GM21447 (cell line): ENCODE measurements around the gene METTL1.

Experiments
- ATAC-seq: cut with Tn5 transposase; IDR thresholded peaks from one replicate; pipeline ENCODE4 v1.9.1; 2021; ENCODE audit not compliant: unreplicated experiment

METTL1 gene

DNA sequence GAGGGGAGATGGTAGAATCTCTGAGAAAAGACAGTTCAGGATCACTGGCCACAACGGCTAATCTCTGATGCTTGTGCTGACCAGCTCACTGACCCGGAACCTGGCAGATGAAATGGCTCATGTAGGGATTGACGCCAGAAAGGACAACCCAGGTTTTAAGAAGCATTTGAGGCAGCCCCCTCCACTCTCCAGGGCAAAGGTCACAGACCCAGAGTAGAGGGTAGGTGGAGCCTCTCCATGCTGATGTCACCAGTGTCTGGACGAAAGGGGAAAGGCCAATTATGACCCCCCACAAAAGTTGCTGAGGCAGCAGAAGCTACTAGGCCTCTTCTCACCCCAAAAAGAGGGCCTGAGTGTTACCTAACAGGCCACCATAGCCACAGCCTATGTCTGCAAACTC, 1.2 kb downstream of the METTL1 start:
- no peak for ATAC-seq

DNA sequence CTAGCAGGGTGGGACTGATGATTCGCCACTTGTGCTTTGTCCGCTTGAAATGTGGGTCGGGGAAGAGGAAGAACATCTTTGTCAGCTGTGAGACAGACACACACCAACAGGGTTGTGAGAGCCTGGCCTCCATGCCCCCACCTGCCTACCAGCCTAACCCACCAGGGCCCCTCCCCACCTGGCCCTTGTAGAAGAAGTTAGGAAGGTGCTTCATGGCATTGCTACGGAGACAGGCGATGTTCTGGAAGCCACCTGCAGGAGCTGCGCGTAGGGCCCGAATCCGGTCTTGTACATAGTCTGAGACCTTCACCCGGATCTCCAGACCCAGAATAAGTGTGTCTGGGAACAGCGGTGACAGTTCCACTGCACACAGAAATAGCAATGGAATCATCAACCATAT, 2.3 kb downstream of the METTL1 start:
- no peak for ATAC-seq

DNA sequence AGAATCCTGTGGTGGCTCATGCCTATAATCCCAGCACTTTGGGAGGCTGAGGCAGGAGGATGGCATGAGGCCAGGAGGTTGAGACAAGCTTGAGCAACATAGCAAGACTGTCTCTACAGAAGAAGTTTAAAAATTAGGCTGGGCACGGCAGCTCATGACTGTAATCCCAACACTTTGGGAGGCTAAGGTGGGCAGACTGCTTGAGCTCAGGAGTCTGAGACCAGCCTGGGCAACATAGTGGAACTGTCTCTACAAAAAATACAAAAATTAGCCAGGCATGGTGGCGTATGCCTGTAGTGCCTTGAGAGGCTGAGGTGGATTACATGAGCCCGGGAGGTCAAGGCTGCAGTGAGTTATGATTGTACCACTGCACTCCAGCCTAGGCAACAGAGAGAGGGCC, 4.0 kb downstream of the METTL1 start:
- no peak for ATAC-seq

DNA sequence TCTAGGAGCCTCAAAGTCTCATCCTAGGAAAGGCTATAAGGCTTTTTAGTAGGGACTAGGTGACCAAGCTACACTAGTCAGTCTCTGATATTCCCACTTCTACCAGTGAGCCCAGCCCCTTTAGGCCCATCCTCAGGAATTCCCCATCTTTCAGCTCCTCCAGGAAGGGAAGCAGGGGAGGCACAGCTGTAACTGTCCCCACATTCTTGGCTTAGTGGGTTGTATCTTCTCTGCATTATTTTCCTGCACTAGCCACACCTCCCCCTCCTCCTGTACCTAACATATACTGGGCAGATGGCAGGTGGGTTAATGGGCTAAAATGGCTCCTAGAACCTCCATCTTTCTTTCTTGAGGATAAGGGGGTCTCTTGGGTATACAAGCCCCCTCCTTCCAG, 4.6 kb downstream of the METTL1 start:
- ATAC-seq, result no peak

DNA sequence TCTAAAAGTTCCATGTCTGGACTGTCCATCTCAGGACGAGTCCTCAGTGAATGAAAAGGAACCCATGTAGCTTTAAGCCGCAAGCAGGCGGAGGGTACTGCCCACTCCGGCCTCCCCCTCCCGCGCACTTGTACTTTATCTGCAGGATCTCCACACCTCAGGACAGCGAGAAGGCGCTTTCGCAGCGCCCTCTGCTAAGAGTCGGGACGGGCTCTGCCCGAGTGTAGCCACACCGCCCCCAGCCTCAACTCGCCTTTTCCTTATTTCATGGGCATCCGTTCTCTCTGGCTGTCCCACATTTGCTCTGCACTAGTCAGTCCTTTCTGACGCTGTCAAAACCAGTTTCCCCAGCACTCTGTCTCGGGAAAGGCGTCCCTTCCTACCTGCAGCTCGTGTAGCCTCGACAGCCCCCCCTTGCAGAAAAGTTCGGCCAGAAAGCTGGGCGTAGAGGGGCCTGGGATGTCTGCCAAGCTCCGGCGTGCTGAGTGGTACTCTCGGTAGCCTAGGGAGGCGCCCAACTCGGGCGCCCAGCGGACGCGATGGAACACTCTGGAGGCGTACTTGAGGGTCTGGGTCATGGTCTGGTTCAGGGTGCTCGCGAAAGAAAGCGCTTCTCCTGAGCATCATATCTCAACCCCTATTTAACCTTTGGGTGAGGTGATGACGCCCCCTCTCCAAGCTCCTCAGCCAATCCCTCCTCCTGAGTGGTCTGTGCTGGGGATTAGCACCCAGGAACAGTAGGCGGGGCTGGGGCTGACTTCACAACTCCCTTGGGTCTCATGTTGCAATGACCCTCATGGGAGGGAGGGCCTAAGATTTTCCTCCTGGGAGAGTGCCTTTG, 5.2 kb downstream of the METTL1 start, which contains the start of gene CYP27B1:
Gene CYP27B1 (minus strand): TSS at position 615 of the 841 bp plus-strand sequence. CDS start 37 bp downstream, at position 578.
- ATAC-seq, result no peak

DNA sequence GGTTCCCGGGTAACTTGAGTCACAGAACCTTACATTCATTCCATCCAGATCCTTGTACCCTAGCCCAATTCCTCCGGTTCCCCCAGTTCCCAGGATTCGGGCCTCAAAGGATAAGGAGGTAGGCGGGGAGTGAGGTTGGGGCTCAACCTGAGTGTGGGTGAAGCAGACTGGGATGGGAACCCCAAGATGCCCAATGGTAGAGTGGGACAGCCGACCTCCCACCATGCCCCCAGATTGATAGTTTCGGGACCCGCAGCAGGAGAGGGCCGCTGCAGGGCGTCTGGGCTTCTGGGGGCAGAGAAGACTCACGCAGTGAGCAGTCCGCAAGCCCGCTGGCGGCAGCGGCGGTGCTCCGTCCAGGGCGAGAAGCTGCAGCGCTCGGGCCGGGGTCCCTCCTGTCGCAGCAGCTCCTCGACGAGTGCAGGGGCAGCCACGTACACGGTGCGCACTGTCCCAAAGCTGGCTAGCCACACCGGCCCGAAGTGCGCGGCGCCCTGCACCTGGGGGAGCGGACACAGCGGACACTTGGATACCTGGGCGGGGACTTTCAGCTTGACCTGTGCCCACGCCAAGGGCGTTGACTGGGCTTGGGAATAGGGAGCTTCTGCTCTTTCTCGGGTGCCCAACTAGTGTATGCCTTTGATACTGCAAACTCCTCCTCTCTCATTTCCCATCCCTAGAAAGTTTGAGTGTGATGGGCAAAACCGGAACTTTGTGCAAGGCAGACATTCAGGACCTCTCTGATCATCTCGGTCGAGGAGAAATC, 6.0 kb downstream of the METTL1 start:
- no peak for ATAC-seq

DNA sequence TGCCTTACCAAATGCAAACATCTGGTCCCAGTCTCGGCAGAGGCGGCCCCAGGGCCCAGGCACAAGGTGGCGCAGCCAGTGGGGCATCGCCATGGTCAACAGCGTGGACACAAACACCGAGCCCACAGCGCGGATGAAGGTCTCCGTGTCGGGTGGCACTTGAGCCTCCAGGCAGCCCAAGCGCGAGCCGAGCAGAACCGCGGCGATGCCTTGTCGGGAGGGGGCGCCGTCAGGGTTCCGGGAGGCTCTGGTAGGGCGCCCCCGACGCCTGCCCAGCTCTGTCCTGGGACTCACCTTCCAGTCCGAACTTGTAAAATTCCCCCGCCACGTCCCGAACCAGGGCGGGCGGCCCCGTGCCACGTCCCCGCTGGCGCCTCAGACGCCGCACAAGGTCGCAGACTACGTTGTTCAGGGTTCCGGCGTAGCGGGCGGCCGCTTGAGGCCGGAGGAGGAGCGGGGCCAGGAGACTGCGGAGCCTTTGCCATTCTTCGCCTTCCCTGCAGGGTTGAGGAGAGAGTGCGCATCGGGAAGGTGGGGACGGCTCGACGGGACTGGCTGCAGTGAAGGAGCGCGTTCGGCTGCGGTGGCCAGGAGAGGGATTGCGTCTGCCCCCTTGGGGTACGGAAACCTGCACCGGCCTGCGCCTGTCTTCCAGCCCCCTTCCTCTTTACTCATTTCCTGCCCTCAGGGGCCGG, 6.8 kb downstream of the METTL1 start:
- ATAC-seq, result no peak

DNA sequence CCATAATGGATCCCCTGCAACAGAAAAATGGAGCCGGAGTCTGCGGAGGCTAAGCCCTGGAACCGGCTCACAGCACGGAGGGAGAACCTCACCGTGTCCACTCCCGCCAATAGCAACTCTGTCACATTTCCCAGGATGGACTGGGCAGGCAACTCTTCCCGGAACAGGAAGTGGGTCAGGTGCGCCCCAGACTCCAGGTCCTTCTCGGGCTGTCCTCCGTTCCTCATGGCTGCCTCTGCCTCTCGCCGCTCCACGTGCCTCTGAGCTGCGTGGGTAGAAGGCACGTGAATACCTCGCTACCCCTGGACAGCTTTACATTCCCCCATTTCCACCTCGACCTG, 7.3 kb downstream of the METTL1 start:
- ATAC-seq, result no peak

DNA sequence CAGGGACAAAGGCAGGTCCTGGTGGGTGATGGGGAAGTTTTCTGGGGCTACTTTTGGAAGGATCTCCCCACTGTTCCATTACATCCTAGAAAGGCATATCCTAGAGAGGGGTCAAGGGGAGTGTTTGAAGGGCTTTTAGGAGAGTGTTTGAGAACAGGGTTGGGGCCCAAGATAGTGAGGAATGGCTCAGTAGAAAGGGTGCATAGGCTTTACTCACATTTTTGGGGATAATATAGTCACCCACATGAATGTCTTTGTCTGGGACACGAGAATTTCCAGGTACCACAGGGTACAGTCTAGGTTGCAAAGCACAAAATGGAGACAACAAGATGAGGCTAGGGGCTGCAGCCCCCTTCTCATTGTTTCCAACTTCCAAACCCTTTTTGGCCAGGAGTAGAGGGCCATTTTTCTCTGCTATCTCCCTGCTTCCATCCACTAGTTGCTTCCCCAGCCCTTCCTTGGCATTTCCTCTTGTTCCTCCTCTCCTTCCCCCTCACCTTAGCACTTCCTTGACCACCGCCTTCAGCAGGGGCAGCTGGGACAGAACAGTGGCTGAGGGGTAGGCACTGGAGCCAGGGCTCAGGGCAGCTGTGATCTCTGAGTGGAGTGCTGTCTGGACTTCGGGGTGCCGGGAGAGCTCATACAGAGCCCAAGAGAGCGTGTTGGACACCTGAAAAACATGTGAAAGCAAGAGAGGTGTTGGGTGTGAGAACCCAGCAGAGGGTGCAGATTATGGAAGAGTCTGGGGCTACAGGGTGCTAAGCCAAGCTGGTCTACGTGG, 7.8 kb downstream of the METTL1 start:
- no peak for ATAC-seq

DNA sequence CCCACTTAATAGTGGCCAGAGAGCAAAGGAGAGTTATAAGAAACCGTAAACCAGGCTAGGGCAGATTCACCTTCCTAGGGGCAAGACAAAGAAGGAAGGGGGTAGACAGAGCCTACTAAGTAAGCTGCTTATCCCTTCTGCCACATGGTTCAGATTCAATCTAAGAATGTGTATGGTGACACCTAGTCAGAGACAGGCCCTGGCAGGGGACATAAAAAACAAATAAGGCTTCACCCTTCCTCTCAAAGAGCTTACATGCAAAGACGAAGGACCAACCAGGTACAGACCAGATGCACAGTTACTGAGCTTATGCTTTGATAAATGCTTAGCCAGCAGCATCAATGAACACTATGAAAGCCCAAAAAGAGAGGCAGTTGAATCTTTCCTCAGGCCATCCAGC, 9.4 kb downstream of the METTL1 start:
- no peak for ATAC-seq

DNA sequence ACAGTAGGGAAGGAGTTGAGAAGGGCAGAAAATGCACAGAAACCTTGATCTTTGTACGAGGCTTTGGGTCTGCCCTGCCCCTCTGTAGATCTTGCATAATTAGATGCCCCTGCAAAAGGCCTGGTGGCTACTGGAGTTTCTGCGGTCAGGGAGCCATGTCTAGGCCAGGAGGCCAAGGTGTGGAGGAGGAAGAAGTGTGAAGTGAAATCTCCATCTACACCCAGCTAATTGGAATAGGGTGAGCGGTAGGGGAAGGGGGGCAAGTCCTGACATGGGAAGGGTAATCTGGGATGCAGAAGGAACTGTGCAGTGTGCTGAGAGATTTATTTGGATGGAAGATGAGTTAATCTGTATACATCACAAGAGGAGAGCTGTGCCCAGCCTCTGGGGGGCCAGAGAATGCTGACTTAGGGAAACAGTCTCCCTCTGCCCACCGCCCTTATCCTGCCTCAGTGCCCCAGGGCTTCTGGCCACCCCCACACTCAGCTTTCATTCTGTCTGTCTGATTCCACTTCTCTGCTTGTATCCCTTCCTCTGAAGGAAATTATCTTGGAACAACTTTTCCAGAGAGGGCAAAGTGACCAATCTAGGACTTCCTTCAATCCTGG, 10.4 kb downstream of the METTL1 start:
- no peak for ATAC-seq

DNA sequence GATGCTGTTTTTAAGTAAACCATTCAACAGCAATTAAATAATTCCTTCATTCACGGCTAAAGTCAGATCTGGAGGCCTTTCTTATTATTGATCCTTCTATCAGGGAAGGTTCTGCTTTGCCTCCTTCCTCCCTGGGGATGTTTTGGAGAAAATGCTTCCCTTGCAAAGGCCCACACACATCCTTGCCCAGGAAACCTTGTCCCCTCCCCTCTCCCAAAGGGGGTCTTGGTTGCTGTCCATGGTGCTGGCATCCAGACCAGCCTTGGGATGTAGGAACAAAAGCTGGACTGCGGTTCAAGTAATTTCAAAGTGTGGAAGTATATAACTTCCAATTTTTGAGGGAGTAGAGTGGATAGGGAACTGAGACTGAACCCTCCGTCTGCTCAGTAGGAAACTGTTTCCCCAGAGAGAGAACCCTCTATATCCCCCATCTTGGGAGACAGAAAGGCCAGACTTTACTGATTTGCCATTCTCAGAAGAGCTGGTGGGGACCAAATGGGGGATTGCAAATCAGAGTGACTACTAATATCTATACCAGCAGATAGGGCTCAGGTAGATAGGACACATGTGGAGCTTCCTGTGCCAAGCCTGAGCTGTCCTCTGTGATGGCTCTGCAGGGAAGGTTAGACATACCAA, 11.4 kb downstream of the METTL1 start:
- no peak for ATAC-seq

DNA sequence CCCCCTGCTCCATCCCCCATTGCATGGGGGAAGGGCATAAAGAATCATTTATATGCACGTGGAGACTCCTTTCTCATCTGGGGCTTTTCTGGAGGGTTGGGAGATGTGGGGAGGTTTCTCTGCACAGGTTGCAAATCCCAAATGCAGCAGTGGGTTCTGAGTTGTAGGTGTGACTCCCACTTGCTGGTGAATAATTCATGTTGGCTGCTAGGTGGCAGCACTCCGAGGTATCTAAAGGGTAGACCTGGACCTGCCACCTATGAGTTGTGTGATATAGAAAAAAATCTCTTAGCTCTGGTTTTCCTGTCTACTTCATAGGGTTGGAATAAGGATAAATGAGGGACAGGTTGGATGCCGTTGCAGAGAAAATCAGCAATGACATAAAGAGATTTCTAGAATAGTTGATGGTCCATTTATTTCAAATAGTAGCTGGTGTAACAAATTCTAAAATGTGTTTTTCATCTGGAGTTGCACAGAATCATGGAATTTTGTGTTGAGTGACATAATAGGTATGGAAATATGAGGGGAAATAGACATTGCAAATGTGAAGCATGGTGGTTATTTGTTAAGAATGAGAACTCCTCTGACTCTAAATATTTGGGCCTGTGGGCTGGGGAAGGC, 12.4 kb downstream of the METTL1 start:
- ATAC-seq, result no peak

DNA sequence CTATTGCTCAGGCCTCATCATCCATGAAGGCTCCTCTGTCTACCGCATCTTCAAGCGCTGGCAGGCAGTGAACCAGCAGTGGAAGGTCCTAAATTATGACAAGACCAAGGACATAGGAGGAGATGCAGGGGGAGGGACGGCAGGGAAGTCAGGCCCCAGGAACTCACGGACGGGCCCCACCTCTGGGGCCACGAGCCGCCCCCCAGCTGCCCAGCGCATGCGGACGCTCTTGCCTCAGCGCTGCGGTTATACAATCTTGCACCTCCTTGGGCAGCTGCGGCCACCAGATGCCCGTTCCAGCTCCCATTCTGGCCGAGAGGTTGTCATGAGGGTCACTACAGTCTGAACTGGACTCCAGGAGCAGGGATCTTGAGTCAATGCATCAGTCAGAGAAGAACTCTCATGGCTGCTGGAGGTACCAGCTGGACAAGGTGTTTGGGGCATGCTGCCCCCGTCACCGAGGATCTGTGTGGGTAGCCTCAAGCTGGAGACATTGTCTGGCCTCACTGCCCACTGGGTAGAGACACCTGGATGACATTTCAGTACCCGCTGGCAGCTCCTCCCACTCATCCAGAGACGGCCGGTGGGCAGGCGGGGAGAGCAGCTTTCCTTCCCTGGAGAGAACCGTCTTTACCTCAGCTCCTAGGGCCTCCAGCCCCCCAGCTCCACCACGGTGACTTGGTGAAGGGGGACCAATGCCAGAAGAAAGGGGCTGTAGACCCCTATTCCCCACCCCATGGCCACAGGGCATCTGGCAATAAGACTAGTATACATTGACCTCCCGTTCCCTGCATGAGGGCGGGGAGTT, 13.1 kb downstream of the METTL1 start:
- no peak for ATAC-seq

DNA sequence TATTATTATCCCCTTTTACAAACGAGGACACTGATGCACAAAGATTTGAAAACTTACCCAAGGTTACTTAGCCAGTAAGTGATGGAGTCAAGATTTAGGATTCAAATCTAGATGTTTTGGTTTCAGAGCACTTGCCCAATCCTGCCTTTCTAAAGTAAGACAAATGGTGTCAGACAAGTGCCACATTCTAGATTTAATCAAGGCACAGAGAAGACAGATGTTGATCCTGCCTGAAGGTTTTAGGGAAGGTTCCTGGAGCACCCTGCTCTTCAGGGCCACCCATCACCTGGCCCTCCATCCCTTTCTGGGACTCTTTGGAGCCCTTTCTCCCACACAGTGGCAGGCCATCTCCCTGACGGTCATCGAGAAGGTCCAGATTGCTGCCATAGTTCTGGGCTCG, 14.1 kb downstream of the METTL1 start:
- no peak for ATAC-seq

DNA sequence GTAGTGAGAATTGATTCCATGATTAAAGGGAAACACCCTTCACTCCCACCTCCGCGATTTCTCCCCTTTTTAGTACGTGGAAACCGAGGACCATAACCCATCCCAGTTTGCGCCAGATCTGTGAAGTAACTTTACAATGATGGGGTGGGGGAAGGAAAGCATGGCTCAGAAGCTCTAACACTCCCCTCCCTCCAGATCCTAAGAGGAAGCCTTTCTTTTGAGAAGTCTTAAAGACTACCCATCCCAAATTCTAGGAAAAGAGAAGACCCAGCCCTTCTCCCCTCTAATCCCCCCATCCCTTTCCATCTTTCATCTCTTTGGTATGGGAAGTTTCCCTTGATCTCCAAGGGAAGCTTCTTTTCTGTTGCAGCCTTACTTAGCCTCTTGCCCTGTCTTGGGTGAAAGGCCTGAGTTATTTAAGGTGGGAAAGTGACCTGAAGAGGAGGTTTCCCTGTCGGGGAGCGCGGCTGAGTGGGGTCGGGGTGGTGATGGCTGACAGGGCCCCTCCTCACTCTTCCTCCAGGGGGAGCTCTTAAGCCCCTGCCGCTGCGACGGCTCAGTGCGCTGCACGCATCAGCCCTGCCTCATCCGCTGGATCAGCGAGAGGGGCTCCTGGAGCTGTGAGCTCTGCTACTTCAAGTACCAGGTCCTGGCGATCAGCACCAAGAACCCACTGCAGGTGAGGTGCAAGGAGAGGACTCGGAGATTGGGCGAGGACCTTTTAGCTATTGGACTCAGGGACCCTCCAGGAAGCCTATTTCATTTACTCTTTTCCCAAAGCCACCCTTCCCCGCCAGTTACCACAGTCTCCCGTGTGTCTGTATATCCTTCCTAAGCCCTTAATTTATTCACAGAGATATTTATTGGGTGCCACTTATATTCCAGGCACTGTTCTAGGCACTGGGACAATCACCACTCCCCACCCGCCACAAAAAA, 15.2 kb downstream of the METTL1 start:
- peak; percentile 24 for ATAC-seq

DNA sequence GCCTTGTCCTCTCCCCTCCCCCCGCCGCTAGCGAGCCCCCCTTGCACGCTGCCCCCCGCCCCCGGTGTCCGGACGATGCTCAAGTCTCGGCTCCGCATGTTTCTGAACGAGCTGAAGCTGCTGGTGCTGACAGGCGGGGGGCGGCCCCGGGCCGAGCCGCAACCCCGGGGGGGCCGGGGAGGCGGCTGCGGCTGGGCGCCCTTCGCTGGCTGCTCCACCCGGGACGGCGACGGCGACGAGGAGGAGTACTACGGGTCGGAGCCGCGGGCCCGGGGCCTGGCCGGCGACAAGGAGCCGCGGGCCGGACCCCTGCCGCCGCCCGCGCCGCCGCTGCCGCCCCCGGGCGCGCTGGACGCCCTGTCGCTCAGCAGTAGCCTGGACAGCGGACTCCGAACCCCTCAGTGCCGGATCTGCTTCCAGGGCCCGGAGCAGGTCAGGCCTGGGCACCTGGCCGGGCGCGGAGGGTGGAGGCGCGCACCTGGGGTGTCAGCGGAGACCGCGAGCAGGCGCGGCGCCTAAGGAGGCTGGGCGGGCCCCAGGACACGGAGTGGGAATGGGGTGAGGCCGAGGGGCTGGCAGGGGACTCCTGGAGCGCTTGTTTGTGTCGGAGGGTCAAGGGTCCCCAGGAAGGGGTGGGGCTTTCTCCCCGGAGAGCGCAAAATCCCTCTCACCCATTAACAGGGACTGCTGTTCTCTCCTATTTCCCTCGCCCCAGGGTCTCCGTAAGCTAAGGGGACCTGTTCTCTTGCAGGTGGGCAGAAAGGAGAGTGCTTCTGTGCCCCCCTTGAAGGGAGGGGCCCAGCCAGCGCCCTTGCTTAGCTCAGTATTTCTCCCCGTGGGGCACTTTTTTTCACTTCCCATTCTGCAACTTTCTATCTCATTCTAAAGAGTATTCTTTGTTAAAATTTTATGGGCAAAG, 16.2 kb downstream of the METTL1 start:
- no peak for ATAC-seq
